HL-60 (cell line): ENCODE measurements around the gene TMEM170A.
A peak's percentile ranks its signal among the peaks of the same experiment; 100 is the strongest.

Source experiments
- DNase-seq, 2 experiments: peaks; one replicate each; pipeline ENCODE4 v3.0.0-alpha.2; 2010 to 2020; ENCODE audit warnings: low read depth in 1 of 2, low spot score in 1 of 2
- H3K27ac ChIP-seq: fragments of 250-450 bp; sonication (Bioruptor Pico); replicated peaks from 2 replicates; pipeline ENCODE4 v1.5.1; 2020; ENCODE audit warnings: mild to moderate bottlenecking, moderate library complexity
- H3K27me3 ChIP-seq: fragments of 250-450 bp; sonication (Bioruptor Pico); 2 replicates; pipeline ENCODE4 v1.5.1; 2021; ENCODE audit warnings: mild to moderate bottlenecking, moderate library complexity; ENCODE audit not compliant: insufficient read depth, poor library complexity, severe bottlenecking
- H3K4me3 ChIP-seq: replicated peaks from 2 replicates; pipeline ENCODE4 v1.5.1; 2011; ENCODE audit warnings: mild to moderate bottlenecking, control low read depth, low read length; ENCODE audit not compliant: insufficient read depth
- GABPA ChIP-seq: IDR thresholded peaks from 2 replicates; pipeline ENCODE4 v1.6.1; 2012; ENCODE audit warnings: low read depth
- POLR2AphosphoS5 ChIP-seq: IDR thresholded peaks from 2 replicates; pipeline ENCODE4 v1.6.1; 2012; ENCODE audit warnings: low read depth
- SPI1 ChIP-seq: IDR thresholded peaks from 2 replicates; pipeline ENCODE4 v1.6.1; 2012; ENCODE audit warnings: low read depth, mild to moderate bottlenecking, borderline replicate concordance
- long read RNA-seq: library from polyadenylated mRNA; unstranded; transcript quantifications from one replicate; pipeline ENCODE4 v2.0.0, GENCODE V29; 2020
- TF ChIP-seq, protein P1 (sequence below): IDR thresholded peaks from 2 replicates; pipeline ENCODE4 v1.6.1; 2012; ENCODE audit warnings: low read depth; ENCODE audit not compliant: insufficient replicate concordance
- TF ChIP-seq, protein P2 (sequence below): IDR thresholded peaks from one replicate; pipeline ENCODE4 v1.5.1; 2011; ENCODE audit warnings: low read length, control low read depth, inconsistent platforms; ENCODE audit not compliant: insufficient read depth

Gene TMEM170A, protein sequence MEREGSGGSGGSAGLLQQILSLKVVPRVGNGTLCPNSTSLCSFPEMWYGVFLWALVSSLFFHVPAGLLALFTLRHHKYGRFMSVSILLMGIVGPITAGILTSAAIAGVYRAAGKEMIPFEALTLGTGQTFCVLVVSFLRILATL
- long read RNA-seq, full-length matches to known transcripts = 52 of 98 reads
- long read RNA-seq, partial matches to known transcripts = 17 of 98 reads
- long read RNA-seq, other reads (novel, unspliced or antisense) = 29 of 98 reads

DNA sequence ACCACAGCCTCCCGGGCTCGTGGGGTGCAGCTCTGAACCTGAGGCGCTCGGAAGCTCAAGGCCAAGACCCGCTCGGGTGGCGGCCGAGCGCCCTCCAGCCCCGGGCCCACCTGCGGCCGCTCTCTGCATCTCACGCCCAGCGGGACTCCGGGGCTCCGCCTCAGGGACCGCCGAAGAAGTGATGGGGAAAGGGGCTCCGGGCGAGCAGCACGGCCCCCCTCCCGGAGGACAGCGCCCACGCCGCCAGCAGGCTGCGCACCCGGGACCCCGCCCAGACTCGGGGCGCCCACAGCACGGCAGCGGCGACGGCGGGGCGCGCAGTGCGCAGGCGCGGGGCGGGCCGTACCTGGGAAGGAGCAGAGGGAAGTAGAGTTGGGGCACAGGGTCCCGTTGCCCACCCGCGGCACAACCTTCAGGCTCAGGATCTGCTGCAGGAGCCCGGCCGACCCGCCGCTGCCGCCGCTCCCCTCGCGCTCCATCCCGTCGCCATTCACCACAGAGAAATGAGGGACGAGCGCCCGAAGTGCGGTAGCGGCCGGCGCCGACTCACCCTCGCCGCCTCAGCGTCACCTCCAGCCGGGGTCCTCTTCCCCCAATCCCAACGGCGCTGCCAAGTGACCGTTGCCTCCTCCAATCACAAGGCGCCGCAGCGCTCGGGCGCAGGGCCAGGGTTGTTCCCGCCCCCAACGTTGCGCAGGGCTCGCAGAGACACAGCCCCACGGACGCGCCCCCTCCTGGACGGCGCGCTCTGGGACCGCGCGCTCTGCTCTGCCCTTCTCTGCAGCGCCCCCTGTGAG, at the start of gene TMEM170A:
TMEM170A (minus strand) TSS at position 568 of the 797 bp plus-strand sequence; CDS start at position 479, 89 bp downstream.
- peak; percentile 96 to 99 for DNase-seq
- Histone ChIP-seq H3K27ac (peak within 1 kb of the TSS; percentile 92), H3K4me3 (peak within 1 kb of the TSS; percentile 91), H3K27me3 (no peaks in the 10 kb centered on the region)
- TF ChIP-seq, protein P1, sequence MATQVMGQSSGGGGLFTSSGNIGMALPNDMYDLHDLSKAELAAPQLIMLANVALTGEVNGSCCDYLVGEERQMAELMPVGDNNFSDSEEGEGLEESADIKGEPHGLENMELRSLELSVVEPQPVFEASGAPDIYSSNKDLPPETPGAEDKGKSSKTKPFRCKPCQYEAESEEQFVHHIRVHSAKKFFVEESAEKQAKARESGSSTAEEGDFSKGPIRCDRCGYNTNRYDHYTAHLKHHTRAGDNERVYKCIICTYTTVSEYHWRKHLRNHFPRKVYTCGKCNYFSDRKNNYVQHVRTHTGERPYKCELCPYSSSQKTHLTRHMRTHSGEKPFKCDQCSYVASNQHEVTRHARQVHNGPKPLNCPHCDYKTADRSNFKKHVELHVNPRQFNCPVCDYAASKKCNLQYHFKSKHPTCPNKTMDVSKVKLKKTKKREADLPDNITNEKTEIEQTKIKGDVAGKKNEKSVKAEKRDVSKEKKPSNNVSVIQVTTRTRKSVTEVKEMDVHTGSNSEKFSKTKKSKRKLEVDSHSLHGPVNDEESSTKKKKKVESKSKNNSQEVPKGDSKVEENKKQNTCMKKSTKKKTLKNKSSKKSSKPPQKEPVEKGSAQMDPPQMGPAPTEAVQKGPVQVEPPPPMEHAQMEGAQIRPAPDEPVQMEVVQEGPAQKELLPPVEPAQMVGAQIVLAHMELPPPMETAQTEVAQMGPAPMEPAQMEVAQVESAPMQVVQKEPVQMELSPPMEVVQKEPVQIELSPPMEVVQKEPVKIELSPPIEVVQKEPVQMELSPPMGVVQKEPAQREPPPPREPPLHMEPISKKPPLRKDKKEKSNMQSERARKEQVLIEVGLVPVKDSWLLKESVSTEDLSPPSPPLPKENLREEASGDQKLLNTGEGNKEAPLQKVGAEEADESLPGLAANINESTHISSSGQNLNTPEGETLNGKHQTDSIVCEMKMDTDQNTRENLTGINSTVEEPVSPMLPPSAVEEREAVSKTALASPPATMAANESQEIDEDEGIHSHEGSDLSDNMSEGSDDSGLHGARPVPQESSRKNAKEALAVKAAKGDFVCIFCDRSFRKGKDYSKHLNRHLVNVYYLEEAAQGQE = no peak
- TF ChIP-seq SPI1 = peak; percentile 18; the same call in 1 of the 2 replicates
- peak; percentile 92 for TF ChIP-seq POLR2AphosphoS5
- peak; percentile 18; the same call in 1 of the 2 replicates for TF ChIP-seq GABPA
- TF ChIP-seq, protein P2, sequence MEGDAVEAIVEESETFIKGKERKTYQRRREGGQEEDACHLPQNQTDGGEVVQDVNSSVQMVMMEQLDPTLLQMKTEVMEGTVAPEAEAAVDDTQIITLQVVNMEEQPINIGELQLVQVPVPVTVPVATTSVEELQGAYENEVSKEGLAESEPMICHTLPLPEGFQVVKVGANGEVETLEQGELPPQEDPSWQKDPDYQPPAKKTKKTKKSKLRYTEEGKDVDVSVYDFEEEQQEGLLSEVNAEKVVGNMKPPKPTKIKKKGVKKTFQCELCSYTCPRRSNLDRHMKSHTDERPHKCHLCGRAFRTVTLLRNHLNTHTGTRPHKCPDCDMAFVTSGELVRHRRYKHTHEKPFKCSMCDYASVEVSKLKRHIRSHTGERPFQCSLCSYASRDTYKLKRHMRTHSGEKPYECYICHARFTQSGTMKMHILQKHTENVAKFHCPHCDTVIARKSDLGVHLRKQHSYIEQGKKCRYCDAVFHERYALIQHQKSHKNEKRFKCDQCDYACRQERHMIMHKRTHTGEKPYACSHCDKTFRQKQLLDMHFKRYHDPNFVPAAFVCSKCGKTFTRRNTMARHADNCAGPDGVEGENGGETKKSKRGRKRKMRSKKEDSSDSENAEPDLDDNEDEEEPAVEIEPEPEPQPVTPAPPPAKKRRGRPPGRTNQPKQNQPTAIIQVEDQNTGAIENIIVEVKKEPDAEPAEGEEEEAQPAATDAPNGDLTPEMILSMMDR = peak; percentile 96

DNA sequence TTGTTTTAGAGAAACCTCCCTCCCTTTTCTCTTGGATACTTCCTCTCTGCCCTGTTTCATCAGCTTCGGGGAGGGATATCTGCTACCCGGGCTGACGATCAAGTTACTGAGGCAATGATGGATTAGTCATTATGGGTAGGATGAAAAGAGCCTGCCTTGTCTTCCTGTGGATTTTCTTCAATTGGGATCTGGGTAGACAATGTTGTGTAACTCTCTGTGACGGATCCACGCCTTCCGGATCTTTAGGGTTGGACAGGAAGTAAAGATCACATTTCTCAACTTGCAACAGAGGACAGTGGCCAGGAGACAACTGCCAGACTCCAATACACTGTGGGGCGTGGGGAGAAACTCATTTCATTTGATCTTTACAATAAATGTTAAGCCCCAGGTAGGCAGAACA, 42.1 kb upstream of the TMEM170A start:
- peak; percentile 46 to 74 for DNase-seq
- Histone ChIP-seq H3K27me3 (no peaks in the 10 kb centered on the region), H3K4me3 (no peak overlapping the region; the same call in 1 of the 2 replicates), H3K27ac (no peak overlapping the region)
- no peak for TF ChIP-seq POLR2AphosphoS5
- TF ChIP-seq, protein P2 = no peak
- no peak for TF ChIP-seq GABPA
- TF ChIP-seq SPI1 = no peak; the same call in 1 of the 2 replicates
- TF ChIP-seq, protein P1 = no peak

DNA sequence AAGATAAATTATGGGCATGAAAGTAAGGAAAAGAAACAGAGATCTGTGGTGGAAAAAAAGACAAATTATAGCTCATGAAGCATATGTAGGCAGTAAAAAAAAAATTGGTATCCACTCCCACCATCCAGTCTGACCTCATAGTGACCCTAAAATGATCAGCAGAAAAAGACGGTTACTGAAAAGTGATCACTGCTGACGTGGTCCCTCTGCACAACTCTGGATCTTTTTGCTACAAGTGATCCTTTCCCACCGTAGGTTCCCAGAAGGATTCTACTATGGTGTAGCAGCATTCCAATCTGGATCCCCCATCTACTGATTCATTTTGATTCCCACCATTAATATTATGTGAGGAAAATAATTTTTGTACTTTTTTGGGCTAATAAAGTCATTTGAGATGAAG, 41.6 kb upstream of the TMEM170A start:
- H3K27ac ChIP-seq = no peak overlapping the region
- TF ChIP-seq SPI1 (no peak), POLR2AphosphoS5 (no peak)
- TF ChIP-seq, protein P1 = no peak
- no peak for DNase-seq
- H3K27me3 ChIP-seq = no peaks in the 10 kb centered on the region
- H3K4me3 ChIP-seq = no peak overlapping the region; the same call in 1 of the 2 replicates
